A673 (cell line): ENCODE measurements around the gene ASXL1.

Experiments
- EZH2 ChIP-seq: fragments of 200-600 bp; sonication (generic); IDR thresholded peaks from 2 replicates; pipeline ENCODE4 v1.6.1; 2017; ENCODE audit warnings: borderline replicate concordance, low read depth, mild to moderate bottlenecking, mixed read lengths, antibody characterized with exemption, low read length; ENCODE audit not compliant: poor library complexity, severe bottlenecking
- TF ChIP-seq, protein P1 (sequence below): fragments of 300-800, 200-600 bp; sonication (generic); conservative IDR thresholded peaks from 2 replicates; pipeline ENCODE4 v1.5.1; 2017; ENCODE audit warnings: low read depth, mild to moderate bottlenecking, antibody characterized with exemption, low read length, moderate library complexity, mixed read lengths

DNA sequence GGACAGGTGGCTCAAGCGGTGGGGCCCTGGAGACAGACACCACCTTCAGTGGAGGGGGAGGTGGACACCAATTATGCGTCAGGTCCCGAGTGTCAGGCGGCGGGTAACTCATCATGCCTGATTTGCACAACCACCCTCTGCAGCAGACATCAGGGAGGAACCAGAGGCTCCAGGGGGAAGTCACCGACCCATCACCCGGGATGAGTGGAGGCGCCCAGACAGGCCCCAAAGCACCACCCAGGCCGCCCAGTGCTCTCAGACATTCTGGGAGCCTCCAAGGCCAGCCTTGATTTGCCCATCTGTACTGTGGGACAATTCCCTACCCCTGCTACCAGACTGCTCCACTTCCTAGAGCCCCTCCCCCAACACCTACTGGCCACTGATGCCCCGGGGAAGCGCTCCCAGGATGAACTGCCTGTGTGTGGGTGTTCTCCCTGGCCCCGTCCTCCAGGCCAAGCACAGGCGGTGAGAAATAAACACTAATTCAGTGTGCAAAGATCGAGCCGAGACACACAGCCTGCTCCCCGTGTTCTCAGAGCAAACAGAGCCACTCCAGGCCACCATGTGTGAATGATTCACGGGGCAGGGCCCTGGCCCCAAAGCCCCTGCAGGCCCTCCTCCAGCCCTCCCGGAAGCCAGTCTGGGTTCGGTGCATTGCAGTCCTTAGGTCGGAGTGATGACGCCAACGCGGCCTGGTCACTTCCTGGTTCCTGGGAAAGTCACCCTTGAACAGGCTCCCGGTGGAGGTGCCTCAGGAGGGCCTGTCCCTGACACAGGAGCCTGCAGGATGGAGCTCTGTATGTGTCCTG lies 107.2 kb downstream of the ASXL1 start:
- TF ChIP-seq, protein P1, sequence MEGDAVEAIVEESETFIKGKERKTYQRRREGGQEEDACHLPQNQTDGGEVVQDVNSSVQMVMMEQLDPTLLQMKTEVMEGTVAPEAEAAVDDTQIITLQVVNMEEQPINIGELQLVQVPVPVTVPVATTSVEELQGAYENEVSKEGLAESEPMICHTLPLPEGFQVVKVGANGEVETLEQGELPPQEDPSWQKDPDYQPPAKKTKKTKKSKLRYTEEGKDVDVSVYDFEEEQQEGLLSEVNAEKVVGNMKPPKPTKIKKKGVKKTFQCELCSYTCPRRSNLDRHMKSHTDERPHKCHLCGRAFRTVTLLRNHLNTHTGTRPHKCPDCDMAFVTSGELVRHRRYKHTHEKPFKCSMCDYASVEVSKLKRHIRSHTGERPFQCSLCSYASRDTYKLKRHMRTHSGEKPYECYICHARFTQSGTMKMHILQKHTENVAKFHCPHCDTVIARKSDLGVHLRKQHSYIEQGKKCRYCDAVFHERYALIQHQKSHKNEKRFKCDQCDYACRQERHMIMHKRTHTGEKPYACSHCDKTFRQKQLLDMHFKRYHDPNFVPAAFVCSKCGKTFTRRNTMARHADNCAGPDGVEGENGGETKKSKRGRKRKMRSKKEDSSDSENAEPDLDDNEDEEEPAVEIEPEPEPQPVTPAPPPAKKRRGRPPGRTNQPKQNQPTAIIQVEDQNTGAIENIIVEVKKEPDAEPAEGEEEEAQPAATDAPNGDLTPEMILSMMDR, result no peak
- no peak for TF ChIP-seq EZH2
